HG03342 (cell line): Measurements from ENCODE around the gene PERP.
"Not testable (repeated sequence)": the region's sequence is repeated elsewhere in the genome, so short reads cannot be mapped to it uniquely, and the experiment has no call there.

Source experiments
- ATAC-seq: cut with Tn5 transposase; IDR thresholded peaks from one replicate; pipeline ENCODE4 v1.9.1; 2021; ENCODE audit warnings: mild to moderate bottlenecking, moderate library complexity; ENCODE audit not compliant: unreplicated experiment

The PERP gene

GRCh38 chr6:138105880-138106664, 1.1 kb downstream of the PERP start:
- no peak for ATAC-seq

DNA sequence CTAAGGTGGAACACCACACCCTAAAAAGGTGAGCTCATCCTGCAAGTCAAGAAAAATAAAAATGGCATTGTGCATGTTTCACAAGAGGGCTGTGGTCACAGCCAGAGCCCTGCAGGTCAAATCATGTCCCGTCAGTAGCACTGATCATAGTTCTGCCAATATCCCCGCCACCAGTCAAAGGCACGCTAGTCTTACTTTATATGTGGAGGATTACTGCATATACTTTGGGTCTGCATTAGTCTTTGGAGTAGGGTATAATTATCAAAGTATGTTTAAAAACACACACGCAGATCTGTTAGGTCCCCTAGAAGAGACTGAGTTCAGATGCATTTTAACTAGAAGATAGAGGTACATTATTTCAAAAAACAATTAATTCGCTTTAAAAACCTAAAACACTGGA, 1.8 kb downstream of the PERP start:
- no peak for ATAC-seq

DNA sequence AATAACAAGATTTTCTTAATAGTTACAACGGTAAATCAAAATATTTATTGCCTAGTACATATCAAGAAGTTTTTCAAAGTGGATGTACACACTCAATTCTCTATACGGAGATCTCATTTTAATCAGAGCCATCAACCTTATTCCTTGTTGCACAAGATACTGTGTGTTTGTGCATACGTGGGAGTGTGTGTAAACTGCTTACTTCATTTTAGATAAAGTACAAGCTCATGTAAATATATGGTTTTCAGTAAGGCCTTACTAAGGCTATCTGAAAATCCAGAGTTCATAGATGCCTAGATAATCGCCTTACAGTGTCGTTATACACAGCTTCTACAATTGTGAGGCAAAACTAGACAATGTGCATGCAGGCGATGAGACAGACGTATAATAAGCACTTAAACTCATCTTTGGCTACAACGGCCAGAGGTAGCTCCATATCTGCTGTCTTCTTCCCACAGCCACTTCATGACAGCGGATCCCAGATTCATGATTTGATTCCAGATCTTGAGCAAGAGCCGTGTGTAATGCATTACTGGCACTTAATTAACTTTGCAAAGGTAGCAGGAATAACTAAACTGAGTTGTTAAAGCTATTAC, 2.5 kb downstream of the PERP start:
- no peak for ATAC-seq

- no peak for ATAC-seq
Measured at GRCh38 chr6:138103871-138104270, 3.3 kb downstream of the PERP start.

GRCh38 chr6:138101946-138102731, 5.1 kb downstream of the PERP start:
- ATAC-seq = no peak

GRCh38 chr6:138099832-138100231, 7.4 kb downstream of the PERP start:
- no peak for ATAC-seq

DNA sequence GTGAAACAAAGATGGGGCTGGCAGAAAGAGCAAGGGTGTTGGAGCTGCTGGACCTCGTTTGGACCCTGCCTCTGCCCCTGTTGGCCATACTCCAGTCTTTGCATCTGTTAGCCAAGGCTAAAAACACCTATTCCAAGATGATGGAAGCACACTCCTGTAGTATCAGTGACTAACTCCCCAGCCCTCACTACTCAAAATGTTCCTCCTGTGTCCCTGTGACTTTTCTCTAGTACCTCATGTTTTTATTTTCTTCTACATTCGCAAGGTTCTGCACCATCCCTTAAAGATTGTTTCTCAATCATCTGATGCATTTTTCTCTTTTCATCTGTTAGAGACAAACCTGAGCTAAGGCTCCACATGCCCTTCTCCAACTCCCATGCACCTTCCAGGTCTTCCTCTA, 8.9 kb downstream of the PERP start:
- no peak for ATAC-seq

- no peak for ATAC-seq
Measured at GRCh38 chr6:138094260-138094659, 13.0 kb downstream of the PERP start.

DNA sequence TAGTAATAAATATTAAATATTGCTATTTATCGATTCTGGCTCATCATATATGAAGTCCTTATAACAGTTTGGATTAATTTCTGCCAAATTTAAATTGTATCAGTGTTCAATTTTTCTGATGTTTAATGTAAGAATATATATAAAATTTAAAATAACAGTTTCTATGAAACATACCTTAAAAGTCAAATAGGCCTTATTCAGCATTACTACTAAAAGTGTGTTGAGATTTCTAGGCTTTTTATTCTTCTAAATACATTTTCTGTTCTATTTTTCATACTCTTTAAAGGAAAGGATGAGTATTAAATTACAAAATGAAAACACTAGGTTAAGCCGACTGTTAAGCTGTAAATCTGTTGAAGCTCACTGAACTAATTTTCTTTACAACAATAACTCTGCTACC, 13.6 kb downstream of the PERP start:
- ATAC-seq = no peak

- no peak for ATAC-seq
Measured at GRCh38 chr6:138092686-138093085, 14.5 kb downstream of the PERP start.

- no peak for ATAC-seq
Measured at GRCh38 chr6:138089325-138089724, 17.9 kb downstream of the PERP start.

DNA sequence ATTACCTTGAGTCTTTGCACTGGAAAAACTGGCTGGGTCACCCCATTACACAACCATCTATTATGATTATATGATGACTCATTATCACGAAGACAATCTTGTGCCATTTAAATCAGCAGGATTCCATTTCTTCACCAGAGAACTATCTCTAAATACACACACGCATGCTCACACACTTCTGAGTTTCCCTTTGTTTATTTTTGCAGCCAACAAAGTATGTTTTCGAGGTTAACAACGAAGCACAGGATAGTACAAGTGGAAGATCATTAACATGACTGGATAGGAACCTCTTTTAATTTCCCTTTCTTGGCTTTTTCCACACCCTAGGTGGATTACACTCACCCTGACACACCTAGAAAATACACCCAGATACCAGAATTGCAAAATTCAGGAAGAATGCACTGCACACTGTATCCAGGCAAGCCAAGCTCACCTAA, 18.9 kb downstream of the PERP start:
- no peak for ATAC-seq

GRCh38 chr6:138087593-138088325, 19.5 kb downstream of the PERP start:
- ATAC-seq = no peak

GRCh38 chr6:138086573-138087196, 20.5 kb downstream of the PERP start:
- no peak for ATAC-seq

DNA sequence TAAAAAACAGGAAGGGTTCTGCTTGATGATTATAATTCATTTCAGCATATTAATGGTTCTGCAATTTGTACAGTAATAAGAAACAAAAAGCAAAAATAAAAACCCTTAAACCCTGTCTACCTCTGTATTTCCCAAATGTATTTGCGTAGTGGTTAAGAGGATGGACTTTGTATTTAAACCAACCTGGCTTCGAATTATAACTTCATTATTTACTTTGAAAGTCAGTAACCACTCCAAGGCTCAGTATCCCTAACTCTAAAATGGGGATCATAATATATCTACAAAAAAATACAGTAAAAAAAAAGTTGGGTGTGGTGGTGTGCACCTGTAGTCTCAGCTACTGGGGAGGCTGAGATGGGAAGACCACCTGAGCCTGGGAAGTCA, 21.4 kb downstream of the PERP start:
- ATAC-seq = no peak

DNA sequence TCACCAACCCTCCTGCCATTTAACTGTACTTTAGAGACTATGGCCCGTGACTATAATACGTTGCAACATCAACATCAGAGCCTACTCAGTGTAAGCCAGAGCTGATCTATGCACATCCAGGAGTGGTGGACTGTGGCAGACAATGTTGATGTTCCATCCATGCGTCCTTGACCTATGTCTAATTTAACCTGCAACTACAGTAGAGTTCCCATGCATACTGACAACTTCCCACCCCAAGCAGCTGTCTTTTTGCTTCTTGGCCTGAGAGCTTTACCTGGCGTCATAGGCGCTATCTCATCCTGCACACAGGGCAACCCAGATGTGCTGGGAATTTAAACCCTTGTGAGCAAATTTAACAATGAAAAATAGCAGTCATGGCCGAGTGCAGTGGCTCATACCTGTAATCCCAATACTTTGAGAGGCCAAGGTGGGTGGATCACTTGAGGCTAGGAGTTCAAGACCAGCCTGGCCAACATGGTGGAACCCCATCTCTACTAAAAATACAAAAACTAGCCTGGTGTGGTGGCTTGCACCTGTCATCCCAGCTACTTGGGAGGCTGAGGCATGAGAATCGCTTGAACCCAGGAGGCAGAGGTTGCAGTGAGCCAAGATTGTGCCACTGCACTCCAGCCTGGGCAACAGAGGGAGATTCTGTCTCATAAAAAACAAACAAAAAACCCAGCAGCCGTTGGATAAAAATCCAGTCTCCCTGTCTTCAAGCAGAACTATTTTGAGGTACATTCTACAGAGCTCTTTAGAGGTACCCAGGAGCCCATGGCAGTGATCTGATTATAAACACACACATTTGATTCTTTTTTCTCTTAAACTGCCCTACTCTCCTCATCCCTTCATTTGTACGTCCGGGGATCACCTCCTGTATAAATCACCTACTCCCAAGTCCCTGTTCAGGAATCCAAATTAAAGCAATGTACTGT, 22.0 kb downstream of the PERP start:
- ATAC-seq = no peak

- no peak for ATAC-seq
Measured at GRCh38 chr6:138082232-138082631, 25.0 kb downstream of the PERP start.

- ATAC-seq = not testable (repeated sequence)
Measured at GRCh38 chr6:138079556-138079955, 27.7 kb downstream of the PERP start.

- ATAC-seq = no peak
Measured at GRCh38 chr6:138078491-138078890, 28.7 kb downstream of the PERP start.

DNA sequence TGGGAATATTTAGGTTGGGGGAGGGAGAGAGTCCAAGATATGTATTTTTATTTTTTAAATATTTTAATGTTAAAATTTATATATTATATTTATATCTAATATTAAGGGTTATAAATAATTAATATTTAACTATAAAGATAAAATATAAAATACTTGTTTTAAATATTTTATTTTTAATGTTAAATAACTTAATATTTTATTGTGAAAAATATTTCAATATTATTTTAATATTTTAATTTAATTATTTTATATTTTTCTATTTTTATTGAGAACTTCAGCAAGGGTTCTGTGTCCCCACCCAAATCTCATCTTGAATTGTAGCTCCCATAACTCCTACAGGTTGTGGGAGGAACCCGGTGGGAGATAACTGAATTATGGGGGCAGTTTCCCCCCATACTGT, 34.0 kb downstream of the PERP start:
- ATAC-seq = no peak
